Ascending aorta (tissue), 2 donors: ENCODE results near the gene NPDC1. TPM values are rescaled to one million over a fixed set of nuclear protein-coding genes. Genes with fewer than 3 reads are reported as not detected.

Experiments used
- DNase-seq, 2 donors: peaks; one replicate each; pipeline ENCODE4 v3.0.0-alpha.2; 2019; ENCODE audit warnings: low spot score in 2 of 2
- H3K27ac ChIP-seq, 2 donors: fragments of 200-600 bp; sonication (generic); one replicate each; pipeline ENCODE4 v1.5.1; 2016 to 2017; ENCODE audit warnings: mild to moderate bottlenecking in 1 of 2
- H3K27me3 ChIP-seq: fragments of 200-600 bp; sonication (generic); one replicate; pipeline ENCODE4 v1.5.1; 2017
- H3K36me3 ChIP-seq, 2 donors: fragments of 200-600 bp; sonication (generic); one replicate each; pipeline ENCODE4 v1.5.1; 2016
- H3K4me1 ChIP-seq, 2 donors: fragments of 200-600 bp; sonication (generic); one replicate each; pipeline ENCODE4 v1.5.1; 2016 to 2017; ENCODE audit warnings: mild to moderate bottlenecking in 1 of 2
- H3K4me3 ChIP-seq, 2 donors: fragments of 200-600 bp; sonication (generic); one replicate each; pipeline ENCODE4 v1.5.1; 2016 to 2017; ENCODE audit warnings: mild to moderate bottlenecking in 1 of 2
- H3K9me3 ChIP-seq, 2 donors: fragments of 200-600 bp; sonication (generic); one replicate each; pipeline ENCODE4 v1.5.1; 2016
- intact Hi-C: fragments of 100-400 bp; cut with DNase I; formaldehyde crosslinking; loops from one replicate; pipeline ENCODE4 v1.15.1; 2023
- total RNA-seq: library from RNA; depleted of rRNA; stranded (reverse); fragments of >200 nt; gene quantifications from one replicate; pipeline ENCODE4 v1.1.0, GENCODE V29; 2016
- TF ChIP-seq, protein P1 (sequence below), 3 experiments: fragments of 200-600 bp in 2 of 3; fragments of 450-650 bp in 1 of 3; sonication (generic) in 2 of 3; IDR thresholded peaks; one replicate each; pipeline ENCODE4 v1.5.1; 2016 to 2019; ENCODE audit warnings: antibody characterized with exemption in 3 of 3, mild to moderate bottlenecking in 1 of 3, moderate library complexity in 1 of 3

The NPDC1 gene
- total RNA-seq, 1 donor from 2014 or later: 579 TPM

DNA sequence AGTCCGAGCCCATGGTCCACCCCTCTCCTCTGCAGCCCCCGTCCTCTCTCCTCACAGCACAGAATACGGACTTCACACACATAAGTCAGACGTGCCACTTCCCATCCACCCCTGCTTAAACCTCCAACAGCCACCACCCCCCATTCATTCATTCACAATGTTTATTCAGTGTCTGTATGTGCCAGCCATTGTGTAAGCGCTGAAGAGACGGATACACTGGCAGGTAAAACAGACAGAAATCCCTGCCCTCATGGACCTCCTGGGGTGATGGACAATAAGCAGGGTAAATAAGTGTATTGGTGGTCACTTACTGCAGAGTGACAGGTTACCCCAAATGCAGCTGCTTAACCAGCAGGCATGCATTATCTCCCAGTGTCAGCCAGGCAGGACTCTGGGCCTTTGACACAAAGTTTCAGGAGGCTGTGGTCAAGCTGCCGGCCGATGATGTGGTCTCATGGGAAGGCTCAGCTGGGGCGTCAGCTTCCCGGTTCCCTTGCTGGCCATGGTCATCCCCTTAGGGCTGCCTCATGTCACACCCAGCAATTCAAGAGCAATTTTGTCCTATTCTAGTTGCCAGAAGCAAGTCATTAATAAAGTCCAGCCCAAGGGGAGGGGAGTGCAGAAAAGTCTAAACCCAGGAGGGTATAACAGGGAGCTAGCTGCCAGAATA lies 55.6 kb downstream of the NPDC1 start:
- H3K4me1 ChIP-seq: peaks cover 12 to 16% of the 10 kb centered on the region in 2 donors
- TF ChIP-seq, protein P1, sequence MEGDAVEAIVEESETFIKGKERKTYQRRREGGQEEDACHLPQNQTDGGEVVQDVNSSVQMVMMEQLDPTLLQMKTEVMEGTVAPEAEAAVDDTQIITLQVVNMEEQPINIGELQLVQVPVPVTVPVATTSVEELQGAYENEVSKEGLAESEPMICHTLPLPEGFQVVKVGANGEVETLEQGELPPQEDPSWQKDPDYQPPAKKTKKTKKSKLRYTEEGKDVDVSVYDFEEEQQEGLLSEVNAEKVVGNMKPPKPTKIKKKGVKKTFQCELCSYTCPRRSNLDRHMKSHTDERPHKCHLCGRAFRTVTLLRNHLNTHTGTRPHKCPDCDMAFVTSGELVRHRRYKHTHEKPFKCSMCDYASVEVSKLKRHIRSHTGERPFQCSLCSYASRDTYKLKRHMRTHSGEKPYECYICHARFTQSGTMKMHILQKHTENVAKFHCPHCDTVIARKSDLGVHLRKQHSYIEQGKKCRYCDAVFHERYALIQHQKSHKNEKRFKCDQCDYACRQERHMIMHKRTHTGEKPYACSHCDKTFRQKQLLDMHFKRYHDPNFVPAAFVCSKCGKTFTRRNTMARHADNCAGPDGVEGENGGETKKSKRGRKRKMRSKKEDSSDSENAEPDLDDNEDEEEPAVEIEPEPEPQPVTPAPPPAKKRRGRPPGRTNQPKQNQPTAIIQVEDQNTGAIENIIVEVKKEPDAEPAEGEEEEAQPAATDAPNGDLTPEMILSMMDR (IDR thresholded peaks at IDR 0.05): no peak
- no peaks in the 10 kb centered on the region for H3K27me3 ChIP-seq
- DNase-seq: no peak
- no peaks in the 10 kb centered on the region for H3K9me3 ChIP-seq
- no peaks in the 10 kb centered on the region for H3K36me3 ChIP-seq
- intact Hi-C loops: loop anchor here (5.0 kb wide), 1 partner anchor 97 kb away; the partner anchor contains the start of gene MAN1B1
- no peak overlapping the region for H3K4me3 ChIP-seq
- H3K27ac ChIP-seq: no peak overlapping the region

Other genes with a start within 250 kb of the NPDC1 start
- not detected for gene CCDC183, start 249.8 kb downstream of the NPDC1 start, total RNA-seq
- gene RABL6, start 238.2 kb downstream of the NPDC1 start, total RNA-seq: 70.9 TPM
- gene AJM1, start 203.7 kb downstream of the NPDC1 start, total RNA-seq: 5.9 TPM
- gene PHPT1, start 196.8 kb downstream of the NPDC1 start, total RNA-seq: 108 TPM
- gene MAMDC4, start 193.8 kb downstream of the NPDC1 start, total RNA-seq: 5.0 TPM
- 140 TPM for gene EDF1, start 179.9 kb downstream of the NPDC1 start, total RNA-seq
- 4.4 TPM for gene TRAF2, start 159.7 kb downstream of the NPDC1 start, total RNA-seq
- gene FBXW5, start 101.4 kb downstream of the NPDC1 start, total RNA-seq: 421 TPM
- 8.6 TPM for gene C8G, start 100.9 kb downstream of the NPDC1 start, total RNA-seq
- gene LCN12, start 93.9 kb downstream of the NPDC1 start, total RNA-seq: not detected
- gene PTGDS, start 68.7 kb downstream of the NPDC1 start, total RNA-seq: 68.3 TPM
- not detected for gene LCNL1, start 63.2 kb downstream of the NPDC1 start, total RNA-seq
- 87.0 TPM for gene PAXX, start 53.8 kb downstream of the NPDC1 start, total RNA-seq
- 2.8 TPM for gene CLIC3, start 49.6 kb downstream of the NPDC1 start, total RNA-seq
- 102 TPM for gene ABCA2, start 17.9 kb downstream of the NPDC1 start, total RNA-seq
- gene FUT7, start 14.1 kb downstream of the NPDC1 start, total RNA-seq: not detected
- not detected for gene ENTPD2, start 7.9 kb upstream of the NPDC1 start, total RNA-seq
- 8.7 TPM for gene SAPCD2, start 24.4 kb upstream of the NPDC1 start, total RNA-seq
- gene UAP1L1, start 31.3 kb upstream of the NPDC1 start, total RNA-seq: 17.1 TPM
- 85.3 TPM for gene MAN1B1, start 40.8 kb upstream of the NPDC1 start, total RNA-seq
- gene DPP7, start 68.6 kb upstream of the NPDC1 start, total RNA-seq: 176 TPM
- gene GRIN1, start 93.0 kb upstream of the NPDC1 start, total RNA-seq: not detected
- gene LRRC26, start 123.9 kb upstream of the NPDC1 start, total RNA-seq: not detected
- gene TMEM210, start 125.9 kb upstream of the NPDC1 start, total RNA-seq: not detected
- 24.1 TPM for gene ANAPC2, start 142.4 kb upstream of the NPDC1 start, total RNA-seq
- 123 TPM for gene SSNA1, start 142.5 kb upstream of the NPDC1 start, total RNA-seq
- 2.8 TPM for gene TPRN, start 154.6 kb upstream of the NPDC1 start, total RNA-seq
- 24.3 TPM for gene TMEM203, start 159.5 kb upstream of the NPDC1 start, total RNA-seq
- gene NDOR1, start 159.5 kb upstream of the NPDC1 start, total RNA-seq: 27.0 TPM
- gene RNF208, start 176.1 kb upstream of the NPDC1 start, total RNA-seq: 6.7 TPM
- not detected for gene CYSRT1, start 179.0 kb upstream of the NPDC1 start, total RNA-seq
- gene RNF224, start 181.3 kb upstream of the NPDC1 start, total RNA-seq: not detected
- gene SLC34A3, start 184.7 kb upstream of the NPDC1 start, total RNA-seq: not detected
- gene TUBB4B, start 195.1 kb upstream of the NPDC1 start, total RNA-seq: 403 TPM
- not detected for gene STPG3, start 205.1 kb upstream of the NPDC1 start, total RNA-seq
- 71.7 TPM for gene NELFB, start 209.2 kb upstream of the NPDC1 start, total RNA-seq
- 38.3 TPM for gene TOR4A, start 231.5 kb upstream of the NPDC1 start, total RNA-seq